Measurements from ENCODE around the gene SLC6A2.
A peak's percentile ranks its signal among the peaks of the same experiment; 100 is the strongest.

Gene SLC6A2

DNA sequence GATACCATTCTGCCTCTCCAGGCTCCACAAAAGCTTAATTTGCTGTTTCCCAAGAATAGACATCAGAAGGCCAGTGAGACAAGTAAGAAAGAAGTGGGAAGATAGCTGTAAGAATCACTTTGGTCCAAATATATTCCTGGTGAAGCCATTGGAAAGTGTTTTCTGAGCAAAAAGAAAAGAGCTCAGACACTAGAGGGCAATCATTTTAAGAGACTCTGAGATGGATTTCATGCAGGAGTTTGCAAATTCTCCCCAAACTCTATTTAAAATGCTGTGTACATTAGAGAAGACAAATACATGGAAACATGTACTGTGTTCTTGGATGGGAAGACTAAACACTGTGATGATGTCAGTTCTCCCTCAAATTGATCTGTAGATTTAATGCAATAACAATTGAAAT is 8.0 kb upstream of the SLC6A2 start:
- DNase-seq = no peak

GRCh38 chr16:55651841-55652824 is 3.7 kb upstream of the SLC6A2 start:
- DNase-seq = peak; percentile 18

DNA sequence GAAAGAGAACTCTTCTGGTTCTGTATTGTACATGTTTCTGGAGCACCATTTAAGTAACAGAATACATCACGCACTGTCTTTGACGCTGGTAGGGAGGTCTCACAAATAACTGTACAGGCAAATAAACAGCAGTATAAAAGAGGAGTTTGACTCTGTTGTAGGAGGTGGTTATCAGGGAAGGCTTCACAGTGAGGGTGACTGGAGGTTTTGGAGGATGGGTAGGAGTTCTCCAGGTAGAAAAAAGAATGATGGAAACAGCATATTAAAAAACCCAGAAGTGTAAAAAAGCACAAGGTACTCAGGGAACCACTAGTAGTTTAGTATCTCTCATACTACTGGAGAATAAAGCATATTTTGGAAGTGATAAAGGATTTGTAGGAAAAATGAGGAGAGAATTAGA is 2.7 kb upstream of the SLC6A2 start:
- no peak for DNase-seq

GRCh38 chr16:55655381-55655896 is 349 bp upstream of the SLC6A2 start:
- peak; percentile 46 for DNase-seq

DNA sequence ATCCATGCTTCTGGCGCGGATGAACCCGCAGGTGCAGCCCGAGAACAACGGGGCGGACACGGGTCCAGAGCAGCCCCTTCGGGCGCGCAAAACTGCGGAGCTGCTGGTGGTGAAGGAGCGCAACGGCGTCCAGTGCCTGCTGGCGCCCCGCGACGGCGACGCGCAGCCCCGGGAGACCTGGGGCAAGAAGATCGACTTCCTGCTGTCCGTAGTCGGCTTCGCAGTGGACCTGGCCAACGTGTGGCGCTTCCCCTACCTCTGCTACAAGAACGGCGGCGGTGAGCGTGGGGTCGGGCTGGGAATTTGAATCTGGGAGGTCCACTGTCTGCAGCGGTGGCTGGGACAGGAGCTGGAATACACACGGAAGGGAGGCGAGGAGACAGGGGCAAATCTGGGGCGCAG is 904 bp downstream of the SLC6A2 start:
- DNase-seq = no peak

DNA sequence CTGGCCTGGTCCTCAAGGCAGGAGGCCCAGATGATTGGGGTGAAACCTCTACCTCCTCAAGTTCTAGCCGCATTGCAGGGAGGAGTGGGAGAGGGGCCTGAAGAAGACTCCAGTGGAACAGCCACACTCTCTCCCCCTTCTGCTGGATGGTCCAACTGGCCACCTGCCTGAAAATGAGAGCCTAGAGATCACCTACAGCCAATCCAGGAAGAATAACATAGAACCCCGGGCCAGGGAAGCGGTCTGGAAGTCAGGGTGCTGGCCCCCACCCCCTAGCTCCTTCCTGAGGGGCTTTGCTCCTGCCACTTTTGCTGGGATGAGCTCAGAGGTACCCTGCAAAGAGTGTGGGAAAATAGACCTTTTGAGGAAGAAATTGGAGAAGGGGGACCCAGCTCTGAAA is 1.8 kb downstream of the SLC6A2 start:
- no peak for DNase-seq

GRCh38 chr16:55658898-55659420 is 3.2 kb downstream of the SLC6A2 start:
- no peak for DNase-seq

DNA sequence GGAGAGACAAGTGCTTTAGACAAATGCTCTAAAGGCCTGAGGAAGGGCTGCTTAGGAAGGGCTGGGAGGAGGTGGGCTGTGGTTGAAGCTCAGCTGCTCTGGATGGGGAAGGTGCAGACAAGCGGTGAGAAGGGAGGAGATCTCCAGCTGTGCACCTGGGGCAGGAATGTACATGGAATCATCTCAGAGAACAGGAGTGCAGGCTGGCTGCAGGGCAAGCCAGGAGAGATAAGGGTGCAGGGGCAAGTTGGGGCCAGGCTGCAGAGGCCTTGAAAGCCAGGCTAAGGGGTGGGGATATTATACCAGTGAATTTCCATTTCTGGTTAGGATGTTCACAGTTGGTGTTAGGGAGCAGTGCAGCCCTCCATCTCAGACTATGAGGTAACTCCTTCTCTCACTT is 4.2 kb downstream of the SLC6A2 start:
- no peak for DNase-seq

GRCh38 chr16:55660828-55661227 is 5.0 kb downstream of the SLC6A2 start:
- DNase-seq = no peak

- peak; percentile 55 for DNase-seq
Observed at GRCh38 chr16:55661941-55662643, 6.3 kb downstream of the SLC6A2 start.

- DNase-seq = peak; percentile 81
Observed at GRCh38 chr16:55662644-55663031, 6.8 kb downstream of the SLC6A2 start.

- no peak for DNase-seq
Observed at GRCh38 chr16:55663225-55663624, 7.4 kb downstream of the SLC6A2 start.

GRCh38 chr16:55663765-55664677 is 8.2 kb downstream of the SLC6A2 start:
- DNase-seq = no peak

DNA sequence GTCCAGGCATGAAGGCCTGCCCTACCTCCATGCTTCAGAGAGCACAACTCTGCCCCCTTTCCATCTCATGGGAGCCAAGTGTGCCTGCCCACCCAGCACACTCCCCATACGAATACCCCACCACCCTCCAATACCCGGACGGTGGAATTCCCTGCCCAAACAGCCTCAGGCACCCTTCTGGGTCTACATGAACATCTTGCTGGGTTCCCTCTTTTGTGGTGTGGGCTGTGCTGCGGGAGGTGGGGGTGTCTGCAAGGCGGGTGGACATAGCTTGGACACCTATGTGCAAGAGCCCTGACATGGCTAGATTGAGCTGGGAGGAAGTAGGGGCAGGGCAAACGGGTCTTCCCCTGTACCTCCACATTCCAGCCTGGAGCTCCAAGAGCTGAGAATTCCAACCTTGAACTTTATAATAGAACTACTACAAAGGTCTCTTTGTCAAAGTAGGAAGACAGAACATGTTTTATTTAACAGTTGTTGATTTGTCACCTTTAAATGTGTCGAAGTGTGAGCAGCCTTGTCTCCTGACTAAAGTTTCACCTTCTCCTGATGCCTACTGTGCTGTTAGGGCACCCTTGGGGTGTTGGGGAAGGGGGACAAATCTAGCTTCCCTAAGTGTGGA is 9.1 kb downstream of the SLC6A2 start:
- no peak for DNase-seq

DNA sequence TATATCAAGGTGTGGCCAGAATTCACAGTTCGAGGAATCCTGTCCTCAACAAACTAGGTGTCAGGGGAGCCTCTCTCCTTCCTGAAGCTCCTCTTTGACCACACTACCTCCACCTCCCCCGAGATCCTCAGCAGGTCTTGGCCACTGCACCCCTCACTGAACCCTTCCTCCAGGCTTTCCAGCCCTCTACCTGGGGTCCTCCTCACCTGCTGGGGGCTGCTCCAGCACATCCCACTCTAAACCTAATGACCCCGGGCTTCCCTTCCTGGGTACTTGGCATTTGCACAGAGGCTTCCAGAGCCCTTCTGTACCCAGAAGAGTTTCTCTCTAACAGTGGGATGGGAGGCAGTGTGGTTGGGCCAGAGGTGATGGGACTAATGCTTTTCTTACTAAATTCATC is 9.7 kb downstream of the SLC6A2 start:
- DNase-seq = no peak

DNA sequence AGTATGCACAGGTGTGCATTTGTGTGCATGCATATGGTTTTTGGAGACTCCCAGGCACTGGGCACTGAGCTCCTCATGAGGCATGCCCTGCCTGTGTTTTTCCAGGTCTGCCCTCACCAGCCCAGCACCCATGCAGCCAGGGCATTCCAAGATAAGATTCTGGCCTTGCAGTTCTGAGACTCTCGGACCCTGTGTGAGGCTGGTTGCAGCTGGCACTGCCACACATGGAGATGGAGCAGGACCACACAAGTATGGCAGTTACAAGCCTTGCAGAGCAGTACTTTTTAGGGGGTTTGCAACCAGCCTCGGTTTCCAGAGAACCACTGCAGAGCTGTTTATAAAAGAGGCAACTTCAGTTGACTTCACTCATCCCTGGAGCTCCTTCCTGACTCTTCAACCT is 10.2 kb downstream of the SLC6A2 start:
- no peak for DNase-seq

DNA sequence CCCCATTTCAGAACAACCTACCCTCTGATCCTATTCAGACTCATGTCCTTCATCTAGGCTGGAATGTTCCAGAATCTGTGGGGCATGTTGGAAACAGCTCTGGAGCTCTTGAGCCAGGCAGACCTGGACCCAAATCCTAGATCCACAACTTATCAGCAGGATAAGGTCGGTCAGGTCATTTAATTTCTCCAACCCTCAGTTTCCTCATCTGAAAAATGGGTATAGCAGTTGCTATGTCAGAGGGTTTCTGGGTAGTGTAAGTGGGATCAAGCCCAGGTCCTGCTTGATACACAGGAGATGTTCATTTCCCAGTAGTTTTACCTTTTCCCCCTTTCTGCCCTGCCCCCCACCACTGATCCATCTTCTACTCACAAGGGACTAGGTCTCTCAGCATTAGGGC is 12.0 kb downstream of the SLC6A2 start:
- DNase-seq = no peak

- no peak for DNase-seq
Observed at GRCh38 chr16:55668340-55669281, 12.8 kb downstream of the SLC6A2 start.

- DNase-seq = no peak
Observed at GRCh38 chr16:55671206-55671973, 15.6 kb downstream of the SLC6A2 start.

DNA sequence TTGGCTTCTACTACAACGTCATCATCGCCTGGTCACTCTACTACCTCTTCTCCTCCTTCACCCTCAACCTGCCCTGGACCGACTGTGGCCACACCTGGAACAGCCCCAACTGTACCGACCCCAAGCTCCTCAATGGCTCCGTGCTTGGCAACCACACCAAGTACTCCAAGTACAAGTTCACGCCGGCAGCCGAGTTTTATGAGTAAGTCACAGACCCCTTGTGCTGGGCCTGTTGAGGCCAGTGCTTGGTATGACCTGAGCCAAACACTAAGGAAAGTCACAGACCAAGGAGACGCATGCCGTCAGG is 16.1 kb downstream of the SLC6A2 start:
- no peak for DNase-seq

Measured in right forelimb (tissue), 1 donor.